Kidney (tissue), 14 donors: Measurements from ENCODE around the gene FARP2. TPM values are rescaled to one million over a fixed set of nuclear protein-coding genes. Genes with fewer than 3 reads are reported as not detected.

Experiments
- DNase-seq, 5 donors: peaks; one replicate each; pipeline ENCODE4 v3.0.0-alpha.2; 2013 to 2020
- FAIRE-seq: peaks from 2 replicates; lab custom pipeline; 2012; peaks lifted over from hg19 to GRCh38; lab: Jason Lieb, UNC
- H3K27ac ChIP-seq, 2 donors: one replicate each; pipeline ENCODE4 v1.7.0; 2013; ENCODE audit warnings: low read depth in 2 of 2, low read length in 2 of 2, inconsistent platforms in 1 of 2
- H3K27me3 ChIP-seq: one replicate; pipeline ENCODE4 v1.7.1; 2013; ENCODE audit warnings: low read length, inconsistent platforms; ENCODE audit not compliant: control insufficient read depth, insufficient read depth
- H3K36me3 ChIP-seq, 3 donors: one replicate each; pipeline versions ENCODE4 v1.7.0 to v1.7.1; 2013; ENCODE audit warnings: low read length in 3 of 3, control low read depth in 1 of 3, inconsistent platforms in 1 of 3; ENCODE audit not compliant: insufficient read depth in 3 of 3, control insufficient read depth in 2 of 3
- H3K4me1 ChIP-seq, 3 donors: one replicate each; pipeline versions ENCODE4 v1.7.0 to v1.7.1; 2013; ENCODE audit warnings: low read length in 3 of 3, inconsistent platforms in 1 of 3, low read depth in 1 of 3; ENCODE audit not compliant: control insufficient read depth in 2 of 3, insufficient read depth in 2 of 3
- H3K4me3 ChIP-seq, 3 donors: one replicate each; pipeline versions ENCODE4 v1.7.0 to v1.8.1; 2013; ENCODE audit warnings: low read length in 3 of 3, control low read depth in 1 of 3, inconsistent platforms in 1 of 3
- H3K9ac ChIP-seq, 3 donors: one replicate each; pipeline versions ENCODE4 v1.7.0 to v1.7.1; 2013; ENCODE audit warnings: low read length in 3 of 3, control low read depth in 1 of 3, inconsistent platforms in 1 of 3
- H3K9me3 ChIP-seq, 3 donors: one replicate each; pipeline versions ENCODE4 v1.7.0 to v1.7.1; 2013; ENCODE audit warnings: low read length in 3 of 3, control low read depth in 1 of 3, inconsistent platforms in 1 of 3; ENCODE audit not compliant: control insufficient read depth in 2 of 3, insufficient read depth in 1 of 3
- intact Hi-C: fragments of 100-400 bp; cut with DNase I; formaldehyde crosslinking; loops from one replicate; pipeline ENCODE4 v1.11.1; 2022
- polyA plus RNA-seq: library from polyadenylated mRNA; stranded (reverse); fragments of 350-450 nt; fragmentation: Illumina TruSeq; extraction: RNeasy Lipid Tissue Mini Kit (QIAGEN cat#74804); gene quantifications from one replicate; pipeline ENCODE4 v1.2.3, GENCODE V29; 2014; ENCODE audit warnings: low read depth, low replicate concordance; ENCODE audit not compliant: insufficient read depth
- total RNA-seq: library from RNA; stranded (reverse); fragmentation: NEBNext Ultra II Directional; extraction: Animal tissue kit (Norgen Biotek cat#: 25700); gene quantifications from one replicate; pipeline ENCODE4 v1.2.1, GENCODE V29; 2021
- TF ChIP-seq, protein P1 (sequence below): IDR thresholded peaks from 3 replicates; pipeline ENCODE4 v1.5.1; 2012; ENCODE audit warnings: mild to moderate bottlenecking, moderate library complexity, borderline replicate concordance; ENCODE audit not compliant: insufficient read depth; ENCODE audit errors: extremely low read depth
- donor health status: control.
- donor health status: control.
- donor health status: control.
- donor health status: control.
- donor health status: control.
- donor health status: DM: yes; HTN: yes; CAD: no.
- donor health status: Normal renal cell carcinoma (clear cell type).

FARP2 gene
- total and polyA plus RNA-seq, 2 donors from 2014 or later, result 20.3 to 50.5 TPM

DNA sequence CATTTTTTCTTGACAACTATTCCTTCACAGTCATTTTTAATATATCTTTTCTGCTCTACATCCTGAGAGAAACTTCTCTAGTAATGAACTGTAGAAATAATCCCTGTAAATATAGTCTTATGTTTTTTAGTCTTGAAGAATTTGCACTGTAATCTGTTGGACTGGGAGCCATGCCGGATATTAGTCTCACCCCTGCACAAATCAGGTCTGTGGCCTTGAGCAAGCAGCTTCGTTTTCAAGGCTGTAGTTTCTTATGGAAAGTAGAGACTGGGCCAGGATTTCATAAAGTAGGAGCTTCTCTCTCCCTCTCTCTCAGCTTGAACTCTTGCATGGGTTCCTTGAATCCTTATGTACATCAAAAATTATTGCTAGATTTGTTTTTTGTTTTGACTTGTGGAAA, 8.7 kb downstream of the FARP2 start:
- Histone ChIP-seq H3K4me3 (no peak overlapping the region), H3K36me3 (no peaks in the 10 kb centered on the region), H3K4me1 (peaks cover 0 to 28% (median 13%) of the 10 kb centered on the region in 3 donors), H3K9me3 (no peaks in the 10 kb centered on the region), H3K9ac (no peak overlapping the region), H3K27ac (no peak overlapping the region), H3K27me3 (no peaks in the 10 kb centered on the region)
- intact Hi-C loops, result no loop called here
- DNase-seq (no peak), FAIRE-seq (no peak)
- TF ChIP-seq, protein P1, sequence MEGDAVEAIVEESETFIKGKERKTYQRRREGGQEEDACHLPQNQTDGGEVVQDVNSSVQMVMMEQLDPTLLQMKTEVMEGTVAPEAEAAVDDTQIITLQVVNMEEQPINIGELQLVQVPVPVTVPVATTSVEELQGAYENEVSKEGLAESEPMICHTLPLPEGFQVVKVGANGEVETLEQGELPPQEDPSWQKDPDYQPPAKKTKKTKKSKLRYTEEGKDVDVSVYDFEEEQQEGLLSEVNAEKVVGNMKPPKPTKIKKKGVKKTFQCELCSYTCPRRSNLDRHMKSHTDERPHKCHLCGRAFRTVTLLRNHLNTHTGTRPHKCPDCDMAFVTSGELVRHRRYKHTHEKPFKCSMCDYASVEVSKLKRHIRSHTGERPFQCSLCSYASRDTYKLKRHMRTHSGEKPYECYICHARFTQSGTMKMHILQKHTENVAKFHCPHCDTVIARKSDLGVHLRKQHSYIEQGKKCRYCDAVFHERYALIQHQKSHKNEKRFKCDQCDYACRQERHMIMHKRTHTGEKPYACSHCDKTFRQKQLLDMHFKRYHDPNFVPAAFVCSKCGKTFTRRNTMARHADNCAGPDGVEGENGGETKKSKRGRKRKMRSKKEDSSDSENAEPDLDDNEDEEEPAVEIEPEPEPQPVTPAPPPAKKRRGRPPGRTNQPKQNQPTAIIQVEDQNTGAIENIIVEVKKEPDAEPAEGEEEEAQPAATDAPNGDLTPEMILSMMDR, result no peak

DNA sequence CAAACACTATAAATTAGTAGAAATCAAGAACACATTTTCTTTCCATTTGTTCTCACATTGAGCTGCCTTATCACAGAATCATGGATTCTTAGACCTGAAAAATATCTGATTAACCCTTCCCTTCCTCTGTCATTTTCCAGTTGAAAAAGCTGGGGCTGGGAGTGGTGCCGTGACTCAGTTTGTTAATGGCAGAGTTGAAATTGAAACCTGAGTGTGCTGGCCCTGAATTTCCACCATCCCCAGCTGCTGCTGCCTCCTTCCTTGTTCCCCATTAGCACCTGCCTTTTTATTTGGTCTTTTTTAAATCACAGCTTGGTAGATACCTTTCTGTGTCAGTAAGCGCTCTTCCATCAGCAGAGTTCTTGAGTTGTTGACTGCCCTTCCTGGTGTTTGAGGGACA, 10.6 kb downstream of the FARP2 start:
- Histone ChIP-seq H3K4me3 (no peak overlapping the region), H3K9me3 (no peaks in the 10 kb centered on the region), H3K4me1 (peaks cover 0 to 23% (median 12%) of the 10 kb centered on the region in 3 donors), H3K27me3 (no peaks in the 10 kb centered on the region), H3K9ac (no peak overlapping the region), H3K36me3 (no peaks in the 10 kb centered on the region), H3K27ac (no peak overlapping the region)
- DNase-seq (no peak), FAIRE-seq (no peak)
- TF ChIP-seq, protein P1, result no peak
- intact Hi-C loops, result no loop called here

DNA sequence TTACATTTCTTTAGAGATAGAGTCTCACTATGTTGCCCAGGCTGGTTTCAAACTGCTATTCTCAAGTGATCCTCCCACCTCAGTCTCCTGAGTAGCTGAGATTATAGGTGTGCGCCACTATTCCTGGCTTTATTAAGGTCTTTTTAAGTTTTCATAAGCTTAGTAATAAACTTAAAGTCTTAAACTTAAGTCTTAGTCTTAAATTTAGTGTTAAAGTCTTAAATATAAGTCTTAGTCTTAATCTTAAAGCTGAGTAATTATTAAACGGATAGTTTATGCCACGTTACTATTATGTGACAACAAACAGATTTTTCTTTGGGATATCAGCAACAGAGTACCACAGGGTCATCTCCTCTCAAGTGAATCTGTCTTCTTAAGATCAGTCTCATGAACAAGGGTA, 12.6 kb downstream of the FARP2 start:
- TF ChIP-seq, protein P1, result no peak
- H3K4me3 ChIP-seq, result no peak overlapping the region
- DNase-seq, result no peak
- H3K9me3 ChIP-seq, result no peaks in the 10 kb centered on the region
- no peaks in the 10 kb centered on the region for H3K36me3 ChIP-seq
- H3K4me1 ChIP-seq, result peaks cover 0 to 13% (median 11%) of the 10 kb centered on the region in 3 donors
- H3K27ac ChIP-seq, result no peak overlapping the region
- no peak overlapping the region for H3K9ac ChIP-seq
- no peaks in the 10 kb centered on the region for H3K27me3 ChIP-seq
- no peak for FAIRE-seq
- intact Hi-C loops, result no loop called here
